HepG2 (cell line): ENCODE results near the gene IFT122. TPM values are rescaled to one million over a fixed set of nuclear protein-coding genes. Genes with fewer than 3 reads are reported as not detected.

ENCODE experiments used
- ATAC-seq: fragments of 200-7000 bp; cut with Tn5 transposase; 3 replicates; pipeline ENCODE4 v1.9.1; 2020; ENCODE audit warnings: mild to moderate bottlenecking, moderate library complexity
- BruUV-seq: library from RNA; stranded (reverse); fragments of 400-500 nt; replicated peaks from 2 replicates; lab custom pipeline; 2021; lab: Mats Ljungman, UMichigan
- CTCF ChIA-PET: fragments of 300-600 bp; formaldehyde crosslinking; extraction: SDS; loops from one replicate; lab custom pipeline; 2021; ENCODE audit warnings: low total read pairs, inconsistent platforms, low intra/inter-chr PET ratio; lab: Yijun Ruan, JAX
- POLR2A ChIA-PET: fragments of 350-600 bp; sonication (Branson Sonifier 250); formaldehyde crosslinking; loops from one replicate; lab custom pipeline; 2020; ENCODE audit warnings: antibody characterized with exemption, inconsistent platforms; lab: Yijun Ruan, JAX
- DNase-seq: peaks from one replicate; pipeline ENCODE4 v3.0.0-alpha.2; 2015; ENCODE audit warnings: low spot score
- FAIRE-seq: peaks from 3 replicates; lab custom pipeline; 2011; peaks lifted over from hg19 to GRCh38; lab: Jason Lieb, UNC
- H2AFZ ChIP-seq: one replicate; pipeline ENCODE4 v1.6.1; 2011; ENCODE audit warnings: low read length, inconsistent platforms
- H3K27ac ChIP-seq: fragments of 300-600 bp; 3 replicates; pipeline ENCODE4 v1.8.0; 2011; ENCODE audit warnings: mixed run types, mild to moderate bottlenecking, mixed read lengths, low read length, inconsistent platforms; ENCODE audit not compliant: insufficient read depth; ENCODE audit errors: extremely low read length
- H3K27me3 ChIP-seq, 2 experiments: fragments of 200-600 bp in 1 of 2; 2 replicates in 1 of 2; 3 replicates in 1 of 2; pipeline versions ENCODE4 v1.6.0 to v1.8.0; 2011; ENCODE audit warnings: low read length in 2 of 2, mild to moderate bottlenecking in 2 of 2, moderate library complexity in 2 of 2, inconsistent platforms in 1 of 2; ENCODE audit not compliant: insufficient read depth in 2 of 2, control insufficient read depth in 1 of 2
- H3K36me3 ChIP-seq, 2 experiments: fragments of 200-600 bp in 1 of 2; replicated peaks in 1 of 2; 2 replicates in 1 of 2; 3 replicates in 1 of 2; pipeline versions ENCODE4 v1.5.1 to v1.8.0; 2011; ENCODE audit warnings: low read length in 2 of 2, inconsistent platforms in 1 of 2; ENCODE audit not compliant: insufficient read depth in 2 of 2, control insufficient read depth in 1 of 2
- H3K4me1 ChIP-seq: 2 replicates; pipeline ENCODE4 v1.5.1; 2012; ENCODE audit warnings: low read length, inconsistent platforms; ENCODE audit not compliant: insufficient read depth
- H3K4me2 ChIP-seq: 2 replicates; pipeline ENCODE4 v1.6.0; 2011; ENCODE audit warnings: low read depth, low read length, inconsistent platforms
- H3K4me3 ChIP-seq, 3 experiments: fragments of 200-600 bp in 1 of 3; sonication (generic), shearing (Covaris generic) in 1 of 3; replicated peaks in 1 of 3; 2 replicates each; pipeline ENCODE4 v1.5.1; 2011 to 2016; ENCODE audit warnings: low read length in 3 of 3, inconsistent platforms in 2 of 3, low read depth in 2 of 3, mild to moderate bottlenecking in 2 of 3, control low read depth in 1 of 3, mixed read lengths in 1 of 3; ENCODE audit not compliant: insufficient read depth in 1 of 3
- H3K79me2 ChIP-seq: one replicate; pipeline ENCODE4 v1.6.1; 2011; ENCODE audit warnings: low read length, inconsistent platforms; ENCODE audit not compliant: insufficient read depth
- H3K9ac ChIP-seq: 2 replicates; pipeline ENCODE4 v1.6.0; 2011; ENCODE audit warnings: mild to moderate bottlenecking, low read depth, low read length, inconsistent platforms; ENCODE audit not compliant: insufficient read depth
- H3K9me3 ChIP-seq: 2 replicates; pipeline ENCODE4 v1.5.1; 2012; ENCODE audit warnings: mild to moderate bottlenecking, low read length
- H4K20me1 ChIP-seq: 2 replicates; pipeline ENCODE4 v1.6.0; 2011; ENCODE audit warnings: inconsistent platforms, mild to moderate bottlenecking, low read length, moderate library complexity; ENCODE audit not compliant: insufficient read depth
- HOXA3 ChIP-seq: sonication (generic); formaldehyde crosslinking; IDR thresholded peaks from 2 replicates; pipeline ENCODE4 v1.5.0; 2020; ENCODE audit warnings: missing genetic modification reagents
- NCOA1 ChIP-seq: sonication (generic); formaldehyde crosslinking; IDR thresholded peaks from 2 replicates; pipeline ENCODE4 v1.9.0; 2021; ENCODE audit warnings: missing genetic modification reagents
- RXRB ChIP-seq: IDR thresholded peaks from 2 replicates; pipeline ENCODE4 v1.6.1; 2016; ENCODE audit warnings: borderline replicate concordance, missing genetic modification reagents, missing compliant biosample characterization
- SRF ChIP-seq: IDR thresholded peaks from 2 replicates; pipeline ENCODE4 v1.6.1; 2011; ENCODE audit warnings: mild to moderate bottlenecking, low read depth, low read length, moderate library complexity
- TSC22D2 ChIP-seq: sonication (generic); formaldehyde crosslinking; IDR thresholded peaks from 2 replicates; pipeline ENCODE4 v1.5.1; 2020; ENCODE audit warnings: missing genetic modification reagents, mild to moderate bottlenecking, borderline replicate concordance
- ZNF160 ChIP-seq: sonication (generic); formaldehyde crosslinking; IDR thresholded peaks from 2 replicates; pipeline ENCODE4 v1.8.0; 2022; ENCODE audit warnings: mild to moderate bottlenecking, inconsistent platforms, missing genetic modification reagents
- ZNF232 ChIP-seq: sonication (generic); formaldehyde crosslinking; IDR thresholded peaks from 2 replicates; pipeline ENCODE4 v1.4.0; 2020; ENCODE audit warnings: missing genetic modification reagents, borderline replicate concordance
- ZNF605 ChIP-seq: sonication (generic); formaldehyde crosslinking; IDR thresholded peaks from 2 replicates; pipeline ENCODE4 v1.8.0; 2022; ENCODE audit warnings: mild to moderate bottlenecking, missing genetic modification reagents
- ZNF607 ChIP-seq: sonication (generic); formaldehyde crosslinking; IDR thresholded peaks from 2 replicates; pipeline ENCODE4 v1.5.1; 2020; ENCODE audit warnings: missing genetic modification reagents, mild to moderate bottlenecking, borderline replicate concordance
- WGBS: methylation state at CpG from one replicate; pipeline ENCODE4 v1.1.6; 2017; ENCODE audit warnings: low lambda C conversion rate; 5-methylcytosine and 5-hydroxymethylcytosine counted together
- in situ Hi-C: cut with HindIII; loops from 2 replicates; pipeline ENCODE4 v1.10.0; 2017; ENCODE audit warnings: low pct_unique_long_range_greater_than_20kb; ENCODE audit not compliant: extremely low pct_ligation_motif_present
- intact Hi-C: fragments of 100-400 bp; cut with micrococcal nuclease; formaldehyde crosslinking; loops from one replicate; pipeline ENCODE4 v1.10.0; 2022; ENCODE audit not compliant: unreplicated experiment
- polyA plus RNA-seq, 8 experiments: library from polyadenylated mRNA; depleted of rRNA in 3 of 8; stranded (reverse) in 7 of 8; unstranded in 1 of 8; fragments of >200 nt; fragmentation: Illumina TruSeq in 4 of 8; extraction: Trizol in 4 of 8; gene quantifications; 2 replicates each; pipeline versions ENCODE4 v1.2.1 to v1.2.3, GENCODE V29; 2011 to 2016; ENCODE audit warnings: low read depth in 4 of 8, missing spikeins in 1 of 8, mixed read lengths in 1 of 8; ENCODE audit not compliant: insufficient read depth in 1 of 8
- total RNA-seq, 5 experiments: library from RNA; depleted of rRNA; stranded (reverse); fragments of >200 nt; fragmentation: Illumina TruSeq; extraction: Trizol; gene quantifications; 2 replicates each; pipeline ENCODE4 v1.2.3, GENCODE V29; 2016; ENCODE audit warnings: low read depth in 1 of 5
- TF ChIP-seq, protein P1 (sequence below): sonication (generic); formaldehyde crosslinking; conservative IDR thresholded peaks from 2 replicates; pipeline ENCODE4 v1.4.0; 2020; ENCODE audit warnings: mild to moderate bottlenecking, missing genetic modification reagents, moderate library complexity
- TF ChIP-seq, protein P2 (sequence below): sonication (generic); formaldehyde crosslinking; conservative IDR thresholded peaks from 2 replicates; pipeline ENCODE4 v1.8.0; 2022; ENCODE audit warnings: mild to moderate bottlenecking, moderate library complexity, missing genetic modification reagents
- TF ChIP-seq, protein P3 (sequence below), 2 experiments: sonication (generic) in 1 of 2; formaldehyde crosslinking in 1 of 2; IDR thresholded peaks; 2 replicates each; pipeline versions ENCODE4 v1.4.0 to v1.6.1; 2016 to 2020; ENCODE audit warnings: borderline replicate concordance in 1 of 2, low read depth in 1 of 2, mild to moderate bottlenecking in 1 of 2, missing genetic modification reagents in 1 of 2

IFT122 gene
- total and polyA plus RNA-seq, 2 of the 13 experiments (the other 11 are each of a cell fraction or from before 2014, with no cell fraction given) = 10.1 to 10.3 TPM

DNA sequence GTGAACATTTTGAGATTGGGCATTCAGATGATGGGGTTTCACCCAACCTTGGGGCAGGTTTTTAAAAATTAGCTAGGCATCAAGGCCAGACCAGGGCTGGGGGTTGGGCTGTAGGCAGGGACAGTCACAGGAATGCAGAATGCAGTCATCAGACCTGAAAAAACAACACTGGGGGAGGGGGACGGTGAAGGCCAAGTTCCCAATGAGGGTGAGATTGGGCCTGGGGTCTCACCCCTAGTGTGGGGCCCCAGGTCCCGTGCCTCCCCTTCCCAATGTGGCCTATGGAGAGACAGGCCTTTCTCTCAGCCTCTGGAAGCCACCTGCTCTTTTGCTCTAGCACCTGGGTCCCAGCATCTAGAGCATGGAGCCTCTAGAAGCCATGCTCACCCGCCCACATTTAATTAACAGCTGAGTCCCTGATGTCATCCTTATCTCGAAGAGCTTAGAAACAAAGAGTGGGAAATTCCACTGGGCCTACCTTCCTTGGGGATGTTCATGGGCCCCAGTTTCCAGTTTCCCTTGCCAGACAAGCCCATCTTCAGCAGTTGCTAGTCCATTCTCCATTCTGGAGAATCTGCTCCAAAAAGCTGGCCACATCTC is 94.5 kb downstream of the IFT122 start:
- Histone ChIP-seq H3K27ac (peak overlapping the region; percentile 66), H3K9ac (peak overlapping the region; percentile 28), H3K4me1 (peaks cover 79% of the 10 kb centered on the region), H3K4me2 (peak overlapping the region; percentile 81), H3K79me2 (no peaks in the 10 kb centered on the region), H3K9me3 (no peaks in the 10 kb centered on the region), H2AFZ (peak overlapping the region; percentile 30), H4K20me1 (no peaks in the 10 kb centered on the region), H3K4me3 (peak overlapping the region; percentile 3 to 59 (median 30); a peak in 5 of 6 replicates), H3K27me3 (no peaks in the 10 kb centered on the region), H3K36me3 (no peaks in the 10 kb centered on the region)
- WGBS = 0% methylated on average over 2 of the region's 4 CpGs
- FAIRE-seq (peak; percentile 34), ATAC-seq (peak; percentile 60), DNase-seq (peak; percentile 62)
- CTCF ChIA-PET = no interaction called here
- POLR2A ChIA-PET = interaction anchor here (0.7 to 3.6 kb wide), 15 partner anchors 9 to 218 kb away, joined by 3 to 33 read pairs (median 6); partner anchors contain the start of gene H1-8
- TSS peak; percentile 61 for BruUV-seq
- intact Hi-C loops (no loop called here), in situ Hi-C loops (no loop called here)
- TF ChIP-seq ZNF607 (CRISPR knock-in tag) (no peak), ZNF232 (CRISPR knock-in tag) (no peak), ZNF605 (CRISPR knock-in tag) (peak; percentile 26; the same call in 1 of the 2 replicates), NCOA1 (0 out of 2 replicates have a peak, but pooled peaks have one; percentile 59), TSC22D2 (CRISPR knock-in tag) (peak; percentile 0; the same call in 1 of the 2 replicates), RXRB (CRISPR knock-in tag) (0 out of 2 replicates have a peak, but pooled peaks have one; percentile 10), SRF (no peak), HOXA3 (CRISPR knock-in tag) (0 out of 2 replicates have a peak, but pooled peaks have one; percentile 29), ZNF160 (CRISPR knock-in tag) (0 out of 2 replicates have a peak, but pooled peaks have one; percentile 12)
- TF ChIP-seq, protein P1, sequence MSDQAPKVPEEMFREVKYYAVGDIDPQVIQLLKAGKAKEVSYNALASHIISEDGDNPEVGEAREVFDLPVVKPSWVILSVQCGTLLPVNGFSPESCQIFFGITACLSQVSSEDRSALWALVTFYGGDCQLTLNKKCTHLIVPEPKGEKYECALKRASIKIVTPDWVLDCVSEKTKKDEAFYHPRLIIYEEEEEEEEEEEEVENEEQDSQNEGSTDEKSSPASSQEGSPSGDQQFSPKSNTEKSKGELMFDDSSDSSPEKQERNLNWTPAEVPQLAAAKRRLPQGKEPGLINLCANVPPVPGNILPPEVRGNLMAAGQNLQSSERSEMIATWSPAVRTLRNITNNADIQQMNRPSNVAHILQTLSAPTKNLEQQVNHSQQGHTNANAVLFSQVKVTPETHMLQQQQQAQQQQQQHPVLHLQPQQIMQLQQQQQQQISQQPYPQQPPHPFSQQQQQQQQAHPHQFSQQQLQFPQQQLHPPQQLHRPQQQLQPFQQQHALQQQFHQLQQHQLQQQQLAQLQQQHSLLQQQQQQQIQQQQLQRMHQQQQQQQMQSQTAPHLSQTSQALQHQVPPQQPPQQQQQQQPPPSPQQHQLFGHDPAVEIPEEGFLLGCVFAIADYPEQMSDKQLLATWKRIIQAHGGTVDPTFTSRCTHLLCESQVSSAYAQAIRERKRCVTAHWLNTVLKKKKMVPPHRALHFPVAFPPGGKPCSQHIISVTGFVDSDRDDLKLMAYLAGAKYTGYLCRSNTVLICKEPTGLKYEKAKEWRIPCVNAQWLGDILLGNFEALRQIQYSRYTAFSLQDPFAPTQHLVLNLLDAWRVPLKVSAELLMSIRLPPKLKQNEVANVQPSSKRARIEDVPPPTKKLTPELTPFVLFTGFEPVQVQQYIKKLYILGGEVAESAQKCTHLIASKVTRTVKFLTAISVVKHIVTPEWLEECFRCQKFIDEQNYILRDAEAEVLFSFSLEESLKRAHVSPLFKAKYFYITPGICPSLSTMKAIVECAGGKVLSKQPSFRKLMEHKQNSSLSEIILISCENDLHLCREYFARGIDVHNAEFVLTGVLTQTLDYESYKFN = peak; percentile 65
- TF ChIP-seq, protein P2, sequence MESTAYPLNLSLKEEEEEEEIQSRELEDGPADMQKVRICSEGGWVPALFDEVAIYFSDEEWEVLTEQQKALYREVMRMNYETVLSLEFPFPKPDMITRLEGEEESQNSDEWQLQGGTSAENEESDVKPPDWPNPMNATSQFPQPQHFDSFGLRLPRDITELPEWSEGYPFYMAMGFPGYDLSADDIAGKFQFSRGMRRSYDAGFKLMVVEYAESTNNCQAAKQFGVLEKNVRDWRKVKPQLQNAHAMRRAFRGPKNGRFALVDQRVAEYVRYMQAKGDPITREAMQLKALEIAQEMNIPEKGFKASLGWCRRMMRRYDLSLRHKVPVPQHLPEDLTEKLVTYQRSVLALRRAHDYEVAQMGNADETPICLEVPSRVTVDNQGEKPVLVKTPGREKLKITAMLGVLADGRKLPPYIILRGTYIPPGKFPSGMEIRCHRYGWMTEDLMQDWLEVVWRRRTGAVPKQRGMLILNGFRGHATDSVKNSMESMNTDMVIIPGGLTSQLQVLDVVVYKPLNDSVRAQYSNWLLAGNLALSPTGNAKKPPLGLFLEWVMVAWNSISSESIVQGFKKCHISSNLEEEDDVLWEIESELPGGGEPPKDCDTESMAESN = no peak
- TF ChIP-seq, protein P3, sequence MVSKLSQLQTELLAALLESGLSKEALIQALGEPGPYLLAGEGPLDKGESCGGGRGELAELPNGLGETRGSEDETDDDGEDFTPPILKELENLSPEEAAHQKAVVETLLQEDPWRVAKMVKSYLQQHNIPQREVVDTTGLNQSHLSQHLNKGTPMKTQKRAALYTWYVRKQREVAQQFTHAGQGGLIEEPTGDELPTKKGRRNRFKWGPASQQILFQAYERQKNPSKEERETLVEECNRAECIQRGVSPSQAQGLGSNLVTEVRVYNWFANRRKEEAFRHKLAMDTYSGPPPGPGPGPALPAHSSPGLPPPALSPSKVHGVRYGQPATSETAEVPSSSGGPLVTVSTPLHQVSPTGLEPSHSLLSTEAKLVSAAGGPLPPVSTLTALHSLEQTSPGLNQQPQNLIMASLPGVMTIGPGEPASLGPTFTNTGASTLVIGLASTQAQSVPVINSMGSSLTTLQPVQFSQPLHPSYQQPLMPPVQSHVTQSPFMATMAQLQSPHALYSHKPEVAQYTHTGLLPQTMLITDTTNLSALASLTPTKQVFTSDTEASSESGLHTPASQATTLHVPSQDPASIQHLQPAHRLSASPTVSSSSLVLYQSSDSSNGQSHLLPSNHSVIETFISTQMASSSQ (IDR thresholded peaks at IDR 0.05; ENCODE audit: low read depth) = peak; percentile 47; the same call in 1 of the 2 replicates
- TF ChIP-seq, protein P3 (CRISPR knock-in tag; IDR thresholded peaks at IDR 0.05; ENCODE audit: borderline replicate concordance) = peak; percentile 61; the same call in 1 of the 2 replicates
